ENCODE data around the gene A2ML1.

GRCh38 chr12:8894986-8895385, 72.6 kb downstream of the A2ML1 start:
- TF ChIP-seq CTCF (conservative IDR thresholded peaks at IDR 0.05; ENCODE audit: low read depth, low read length) (no peak), EZH2 (IDR thresholded peaks at IDR 0.05; ENCODE audit: borderline replicate concordance, low read depth, low read length, poor library complexity, severe bottlenecking) (no peak)
